Sigmoid colon (tissue), 7 donors: ENCODE results near the gene SFTPB. TPM values are rescaled to one million over a fixed set of nuclear protein-coding genes. Genes with fewer than 3 reads are reported as not detected.

ENCODE experiments used
- DNase-seq: peaks from one replicate; pipeline ENCODE4 v3.0.0-alpha.2; 2019
- H3K27ac ChIP-seq, 4 donors: fragments of 200-600 bp; sonication (generic); one replicate each; pipeline ENCODE4 v1.5.1; 2016 to 2019; ENCODE audit warnings: mild to moderate bottlenecking in 1 of 4
- H3K27me3 ChIP-seq, 3 donors: fragments of 200-600 bp; sonication (generic); one replicate each; pipeline ENCODE4 v1.5.1; 2019; ENCODE audit warnings: mild to moderate bottlenecking in 1 of 3
- H3K36me3 ChIP-seq, 4 donors: fragments of 200-600 bp; sonication (generic); one replicate each; pipeline ENCODE4 v1.5.1; 2016 to 2019
- H3K4me1 ChIP-seq, 4 donors: fragments of 200-600 bp; sonication (generic); one replicate each; pipeline ENCODE4 v1.5.1; 2017 to 2019
- H3K4me3 ChIP-seq, 4 donors: fragments of 200-600 bp; sonication (generic); one replicate each; pipeline ENCODE4 v1.5.1; 2017 to 2019; ENCODE audit warnings: mild to moderate bottlenecking in 2 of 4, moderate library complexity in 1 of 4
- H3K9me3 ChIP-seq, 4 donors: fragments of 200-600 bp in 3 of 4; sonication (generic) in 3 of 4; one replicate each; pipeline versions ENCODE4 v1.5.1 to v1.6.1; 2013 to 2019
- CTCF ChIP-seq, 4 experiments: fragments of 450-650 bp in 3 of 4; fragments of 200-600 bp in 1 of 4; IDR thresholded peaks; one replicate each; pipeline ENCODE4 v1.5.1; 2016 to 2019; ENCODE audit warnings: antibody characterized with exemption in 4 of 4, mild to moderate bottlenecking in 3 of 4, moderate library complexity in 2 of 4
- EP300 ChIP-seq, 4 donors: sonication (generic); formaldehyde crosslinking; IDR thresholded peaks; one replicate each; pipeline ENCODE4 v1.6.1; 2017; ENCODE audit warnings: antibody characterized with exemption in 4 of 4
- POLR2A ChIP-seq, 2 donors: fragments of 450-650 bp; IDR thresholded peaks; one replicate each; pipeline ENCODE4 v1.6.1; 2016; ENCODE audit warnings: antibody characterized with exemption in 2 of 2, mild to moderate bottlenecking in 2 of 2, moderate library complexity in 2 of 2
- POLR2AphosphoS5 ChIP-seq, 4 donors: sonication (generic); formaldehyde crosslinking; IDR thresholded peaks; one replicate each; pipeline ENCODE4 v1.6.1; 2017; ENCODE audit warnings: antibody characterized with exemption in 4 of 4
- WGBS, 2 donors: extraction: QIAGEN DNeasy Blood & Tissue Kit; methylation state at CpG; one replicate each; pipeline ENCODE4 v1.1.7; 2013; 5-methylcytosine and 5-hydroxymethylcytosine counted together
- intact Hi-C: fragments of 100-400 bp; cut with DNase I; formaldehyde crosslinking; loops from one replicate; pipeline ENCODE4 v1.15.1; 2023
- polyA plus RNA-seq, 3 donors: library from polyadenylated mRNA; stranded (reverse); fragments of 200-250 nt; gene quantifications; one replicate each; pipeline ENCODE4 v1.2.3, GENCODE V29; 2013
- total RNA-seq, 4 donors: library from RNA; depleted of rRNA; stranded (reverse); fragments of >200 nt; gene quantifications; one replicate each; pipeline ENCODE4 v1.1.0, GENCODE V29; 2016
- donor health status: healthy with polysubstance abuse.
- donor health status: Bipolar disorder and iron deficiency.
- donor health status: healthy.

SFTPB gene
- total and polyA plus RNA-seq, 7 donors = 0.57 to 23.4 TPM; not detected in 5

- Histone ChIP-seq H3K4me1 (no peaks in the 10 kb centered on the region), H3K27me3 (no peaks in the 10 kb centered on the region), H3K27ac (no peak overlapping the region), H3K9me3 (no peaks in the 10 kb centered on the region), H3K4me3 (no peak overlapping the region), H3K36me3 (no peaks in the 10 kb centered on the region)
- WGBS, 2 donors = 65 to 71% methylated on average over 5 of the region's 5 CpGs
- TF ChIP-seq POLR2AphosphoS5 (IDR thresholded peaks at IDR 0.05) (no peak), EP300 (IDR thresholded peaks at IDR 0.05) (no peak), POLR2A (IDR thresholded peaks at IDR 0.05) (no peak), CTCF (IDR thresholded peaks at IDR 0.05) (no peak)
- peak; percentile 30 for DNase-seq
- intact Hi-C loops = no loop called here
Observed at GRCh38 chr2:85669549-85669948, 1.6 kb upstream of the SFTPB start.

- TF ChIP-seq EP300 (IDR thresholded peaks at IDR 0.05) (no peak), POLR2A (IDR thresholded peaks at IDR 0.05) (no peak), POLR2AphosphoS5 (IDR thresholded peaks at IDR 0.05) (no peak), CTCF (IDR thresholded peaks at IDR 0.05) (no peak)
- H3K27ac ChIP-seq = no peak overlapping the region
- no peaks in the 10 kb centered on the region for H3K36me3 ChIP-seq
- intact Hi-C loops = no loop called here
- H3K27me3 ChIP-seq = no peaks in the 10 kb centered on the region
- DNase-seq = peak; percentile 30
- 81 to 90% methylated on average over 3 of the region's 3 CpGs for WGBS, 2 donors
- no peaks in the 10 kb centered on the region for H3K9me3 ChIP-seq
- no peaks in the 10 kb centered on the region for H3K4me1 ChIP-seq
- no peak overlapping the region for H3K4me3 ChIP-seq
Observed at GRCh38 chr2:85668857-85669142, 801 bp upstream of the SFTPB start.

GRCh38 chr2:85667561-85668008, 414 bp downstream of the SFTPB start:
- TF ChIP-seq CTCF (IDR thresholded peaks at IDR 0.05) (no peak), EP300 (IDR thresholded peaks at IDR 0.05) (no peak), POLR2AphosphoS5 (IDR thresholded peaks at IDR 0.05) (no peak), POLR2A (IDR thresholded peaks at IDR 0.05) (no peak)
- no peak overlapping the region for H3K4me3 ChIP-seq
- intact Hi-C loops = no loop called here
- no peak overlapping the region for H3K27ac ChIP-seq
- H3K4me1 ChIP-seq = peaks cover 0 to 3% (median 0%) of the 10 kb centered on the region in 4 donors
- H3K27me3 ChIP-seq = no peaks in the 10 kb centered on the region
- peak; percentile 22 for DNase-seq
- H3K9me3 ChIP-seq = no peaks in the 10 kb centered on the region
- no peaks in the 10 kb centered on the region for H3K36me3 ChIP-seq
- WGBS, 2 donors = 83 to 85% methylated on average over 3 of the region's 3 CpGs

- no peak for TF ChIP-seq EP300 (IDR thresholded peaks at IDR 0.05)
- TF ChIP-seq CTCF (IDR thresholded peaks at IDR 0.05) = no peak
- no peak for TF ChIP-seq POLR2AphosphoS5 (IDR thresholded peaks at IDR 0.05)
- WGBS, 2 donors = 75 to 82% methylated on average over 11 of the region's 11 CpGs
- Histone ChIP-seq H3K9me3 (no peaks in the 10 kb centered on the region), H3K27ac (no peak overlapping the region), H3K4me1 (peaks cover 0 to 3% (median 0%) of the 10 kb centered on the region in 4 donors), H3K27me3 (no peaks in the 10 kb centered on the region), H3K36me3 (no peaks in the 10 kb centered on the region), H3K4me3 (no peak overlapping the region)
- DNase-seq = peak; percentile 68
- intact Hi-C loops = no loop called here
Observed at GRCh38 chr2:85666435-85667316, 1.3 kb downstream of the SFTPB start.
